HG03354 (cell line): ENCODE measurements around the gene TCL1B.
A peak's percentile ranks its signal among the peaks of the same experiment; 100 is the strongest.
"Not testable (repeated sequence)": the region's sequence is repeated elsewhere in the genome, so short reads cannot be mapped to it uniquely, and the experiment has no call there.

Source experiments
- ATAC-seq: cut with Tn5 transposase; IDR thresholded peaks from one replicate; pipeline ENCODE4 v1.9.1; 2021; ENCODE audit warnings: mild to moderate bottlenecking; ENCODE audit not compliant: unreplicated experiment, poor library complexity, severe bottlenecking

TCL1B gene

DNA sequence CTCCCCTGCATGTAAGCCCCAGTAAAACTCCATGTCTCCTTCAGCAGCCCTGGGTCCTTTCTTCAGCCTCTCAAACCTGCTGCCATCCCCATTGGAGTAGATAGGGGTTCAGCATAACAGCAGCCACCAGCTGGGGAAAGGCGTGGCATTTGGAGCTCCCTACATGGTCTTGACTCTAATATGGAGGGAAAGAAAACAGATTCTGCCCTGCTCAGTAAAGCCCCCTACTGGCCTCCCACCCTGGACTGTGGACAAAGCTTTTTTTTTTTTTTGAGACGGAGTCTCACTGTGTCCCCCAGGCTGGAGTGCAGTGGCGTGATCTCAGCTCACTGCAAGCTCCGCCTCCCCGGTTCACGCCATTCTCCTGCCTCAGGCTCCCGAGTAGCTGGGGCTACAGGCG lies 20.7 kb upstream of the TCL1B start:
- ATAC-seq: not testable (repeated sequence)

- ATAC-seq: no peak
These were observed 19.8 kb upstream of the TCL1B start for GRCh38 chr14:95666450-95666849.

DNA sequence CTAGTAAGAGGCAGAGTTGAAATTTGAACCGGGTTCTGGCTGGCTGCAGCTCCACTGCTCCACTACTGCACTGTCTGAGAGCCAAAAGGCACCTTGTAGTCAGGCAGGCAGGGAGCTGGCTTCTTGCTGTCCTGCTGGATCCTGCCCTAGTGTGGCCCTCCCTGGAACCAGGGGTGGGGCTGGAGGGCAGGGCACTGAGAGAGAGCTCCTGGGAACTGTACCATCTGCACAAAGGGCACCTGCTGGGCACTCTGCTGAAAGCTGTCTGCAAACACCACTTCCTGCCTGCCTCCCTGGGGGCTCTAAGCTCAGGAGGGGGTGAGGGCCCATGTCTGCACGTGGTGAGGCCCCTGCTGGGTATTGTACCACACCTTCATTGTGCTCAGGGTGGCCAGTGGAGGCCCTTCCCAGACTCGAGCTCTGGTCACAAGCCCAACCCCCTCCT lies 19.0 kb upstream of the TCL1B start:
- no peak for ATAC-seq

DNA sequence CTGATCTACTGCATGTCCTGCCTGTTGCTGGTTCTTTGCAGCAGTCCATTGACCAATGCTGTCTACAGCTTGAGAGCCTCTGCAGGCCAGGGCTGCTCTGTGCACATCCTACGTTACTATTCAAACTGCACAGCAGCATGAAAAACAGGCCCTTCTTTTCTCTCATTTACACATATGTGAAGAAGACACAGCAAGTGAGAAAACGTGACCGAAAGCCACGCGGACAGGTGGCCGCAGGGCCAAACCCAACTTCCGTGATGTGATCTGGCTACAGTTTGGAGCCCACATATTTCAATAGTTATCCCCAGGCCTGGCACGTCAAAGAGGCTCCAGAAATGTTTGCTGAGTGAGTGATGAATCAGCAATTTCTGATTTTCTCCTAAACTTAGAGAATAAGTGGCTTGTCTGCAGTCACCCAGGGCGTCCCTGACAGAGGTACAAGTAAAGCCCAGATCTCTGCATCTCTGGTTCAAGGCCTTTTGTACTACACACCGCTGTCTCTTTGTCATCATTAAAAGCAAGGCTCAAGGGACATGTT lies 17.9 kb upstream of the TCL1B start:
- ATAC-seq: peak; percentile 45

DNA sequence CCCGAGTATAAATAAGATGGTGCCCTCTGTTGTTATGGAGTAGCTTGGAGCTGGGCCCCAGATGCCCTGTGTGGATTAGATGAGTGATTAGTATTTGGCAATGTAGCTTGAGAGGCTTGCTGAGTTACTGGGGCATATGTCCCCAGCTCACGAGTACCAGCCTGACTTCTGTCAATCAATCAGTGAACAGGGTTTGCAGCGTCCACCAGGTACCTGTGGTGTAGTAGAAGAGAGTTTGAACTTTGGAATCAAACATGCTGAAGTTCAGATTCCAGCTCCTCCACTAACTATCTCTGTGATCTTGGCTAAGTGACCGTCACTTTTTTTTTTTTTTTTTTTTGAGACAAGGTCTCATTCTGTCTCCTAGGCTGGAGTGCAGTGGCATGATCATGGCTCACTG lies 11.6 kb upstream of the TCL1B start:
- no peak for ATAC-seq

GRCh38 chr14:95675486-95675885 lies 10.7 kb upstream of the TCL1B start:
- ATAC-seq: no peak

DNA sequence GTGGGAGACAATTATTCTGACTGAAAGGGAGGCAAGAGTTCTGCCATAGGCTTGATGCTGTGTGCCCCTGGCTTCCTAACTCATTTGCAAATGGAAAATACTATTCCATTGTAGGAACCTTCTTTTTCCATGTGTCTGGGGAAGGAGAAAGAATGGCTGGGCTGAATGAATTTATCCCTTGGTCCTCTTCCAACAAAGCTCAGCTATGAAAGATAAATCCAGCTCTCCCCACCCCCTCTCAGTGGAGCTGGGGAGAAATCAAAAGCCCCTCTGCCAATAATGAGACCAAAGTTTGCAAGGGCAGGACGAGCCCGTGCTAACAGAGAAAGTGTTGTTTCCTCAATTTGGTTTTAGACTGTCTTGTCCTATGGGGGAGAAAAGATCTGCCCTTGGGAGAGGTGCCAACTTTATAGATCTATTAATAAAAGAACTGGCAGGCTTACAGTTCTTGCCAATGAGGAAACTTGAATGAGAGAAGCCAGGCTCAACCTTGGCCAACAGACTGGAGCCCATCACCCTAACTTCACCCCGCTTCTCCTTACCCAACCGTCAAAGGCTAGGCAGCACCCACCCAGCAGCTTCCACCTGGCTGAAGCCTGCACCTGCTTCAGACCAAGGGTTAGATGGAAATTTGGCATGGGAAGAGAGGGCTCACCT lies 8.9 kb upstream of the TCL1B start:
- ATAC-seq: no peak

- ATAC-seq: no peak
These were observed 6.9 kb upstream of the TCL1B start for GRCh38 chr14:95679148-95679815.

DNA sequence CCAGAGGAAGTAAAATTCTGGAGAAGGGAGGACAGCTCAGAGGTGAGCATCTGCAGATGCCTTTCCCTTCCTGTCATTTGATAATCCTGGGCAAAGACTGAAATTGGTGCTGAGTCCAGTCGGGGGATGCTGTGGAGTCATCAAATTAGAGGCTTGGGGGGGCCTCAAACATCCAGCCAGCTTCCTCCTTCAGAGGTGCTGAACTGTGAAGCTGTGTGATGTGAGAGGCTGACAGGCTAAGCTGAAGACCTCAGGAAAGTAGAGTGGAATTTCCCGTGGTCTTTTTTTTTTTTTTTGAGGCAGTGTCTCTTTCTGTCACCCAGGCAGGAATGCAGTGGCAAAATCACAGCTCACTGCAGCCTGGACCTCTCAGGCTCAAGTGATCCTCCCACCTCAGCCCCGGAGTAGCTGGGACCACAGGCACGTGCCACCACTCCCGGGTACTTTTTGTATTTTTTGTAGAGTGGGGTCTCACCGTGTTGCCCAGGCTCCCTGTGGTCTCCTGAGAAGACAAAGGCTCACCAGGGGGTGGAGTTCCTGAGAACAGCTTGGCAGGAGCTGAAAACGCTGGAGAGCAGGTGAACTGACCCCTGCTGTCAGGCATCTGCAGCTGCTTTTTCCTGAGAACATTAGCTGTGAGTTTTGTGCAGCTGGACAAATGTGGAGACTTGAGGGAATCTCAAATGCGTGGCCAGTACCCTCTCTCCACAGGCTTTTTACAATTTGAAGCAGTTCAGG lies 6.1 kb upstream of the TCL1B start:
- ATAC-seq: no peak

DNA sequence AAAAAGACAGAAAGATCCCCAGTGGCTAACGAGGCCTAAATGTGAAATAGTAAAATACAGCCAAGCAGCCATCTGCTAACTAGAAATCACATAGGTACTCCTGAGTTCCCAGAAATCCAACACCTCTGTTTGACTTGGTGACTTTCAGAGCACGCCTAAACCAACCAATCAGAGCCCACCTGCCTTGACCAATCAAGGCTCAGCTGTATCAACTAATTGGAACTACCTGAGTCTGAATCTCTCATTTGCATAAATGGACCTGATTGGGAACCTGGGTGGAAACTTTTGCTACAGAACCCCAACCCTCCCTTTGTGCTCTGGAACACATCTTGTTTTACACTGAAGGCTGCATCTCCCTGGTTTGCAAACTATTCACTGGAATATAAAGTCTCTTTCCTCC lies 5.1 kb upstream of the TCL1B start:
- ATAC-seq: no peak

DNA sequence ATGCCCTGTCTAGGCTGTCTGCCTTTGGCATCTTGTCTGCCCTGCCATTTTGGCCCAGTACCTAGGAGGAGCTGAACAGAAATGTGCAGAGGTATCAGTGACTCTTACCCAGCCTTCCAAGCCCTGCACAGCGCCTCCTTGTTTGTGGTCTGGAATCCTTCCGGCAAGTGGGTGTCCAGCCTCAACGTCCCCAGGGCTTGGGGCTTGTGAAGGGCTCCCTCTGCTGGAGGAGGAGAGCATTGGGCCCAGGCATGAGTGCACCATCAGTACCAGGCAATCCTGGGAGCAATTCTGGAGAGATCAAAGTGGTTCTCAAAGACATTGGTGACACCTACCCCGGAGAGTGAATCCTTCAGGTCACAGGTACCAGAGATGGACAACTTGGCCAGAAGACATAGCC lies 2.4 kb upstream of the TCL1B start:
- ATAC-seq: no peak

- no peak for ATAC-seq
These were observed 709 bp downstream of the TCL1B start for GRCh38 chr14:95686935-95687334.

- ATAC-seq: no peak
These were observed 3.2 kb downstream of the TCL1B start for GRCh38 chr14:95689441-95689840.

GRCh38 chr14:95690815-95691214 lies 4.6 kb downstream of the TCL1B start:
- ATAC-seq: no peak

DNA sequence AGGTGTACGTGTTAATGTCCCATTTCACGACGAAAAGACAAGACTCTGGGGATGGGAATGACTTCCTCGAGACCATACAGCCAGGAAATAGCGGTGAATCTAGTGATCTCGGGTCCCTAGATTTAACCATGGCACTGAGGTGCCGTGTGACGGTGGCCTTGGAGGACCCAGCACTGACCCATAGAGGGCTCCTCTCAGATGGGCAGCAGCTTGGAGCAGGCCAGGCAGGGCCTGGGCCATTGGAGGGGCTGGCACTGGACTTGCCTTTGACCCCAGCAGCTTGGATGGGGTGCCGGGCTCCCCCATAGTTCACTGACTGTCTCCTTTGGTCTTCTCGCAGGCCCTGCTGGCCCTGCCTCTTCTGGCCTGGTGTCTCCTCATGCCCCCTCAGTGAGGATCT lies 5.4 kb downstream of the TCL1B start:
- no peak for ATAC-seq

DNA sequence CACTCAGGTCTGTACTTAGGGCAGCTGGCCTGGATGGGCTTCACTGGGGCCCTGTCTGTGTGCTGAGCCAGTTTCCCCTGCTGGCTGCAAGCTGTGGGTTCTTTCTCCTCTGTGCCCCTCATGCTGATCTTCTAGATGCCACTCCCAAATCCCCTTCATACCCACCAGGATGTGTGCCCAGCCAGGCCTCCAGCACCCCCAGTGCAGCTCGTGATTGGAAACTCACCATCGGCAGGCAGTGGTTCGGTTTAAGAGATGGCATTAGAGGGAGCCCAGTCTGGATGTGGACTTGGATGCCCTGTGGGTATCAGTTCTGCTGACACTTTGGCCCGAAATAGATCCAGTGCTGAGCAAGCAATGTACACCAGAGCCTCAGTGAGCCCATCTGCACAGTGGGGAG lies 5.9 kb downstream of the TCL1B start:
- ATAC-seq: no peak

DNA sequence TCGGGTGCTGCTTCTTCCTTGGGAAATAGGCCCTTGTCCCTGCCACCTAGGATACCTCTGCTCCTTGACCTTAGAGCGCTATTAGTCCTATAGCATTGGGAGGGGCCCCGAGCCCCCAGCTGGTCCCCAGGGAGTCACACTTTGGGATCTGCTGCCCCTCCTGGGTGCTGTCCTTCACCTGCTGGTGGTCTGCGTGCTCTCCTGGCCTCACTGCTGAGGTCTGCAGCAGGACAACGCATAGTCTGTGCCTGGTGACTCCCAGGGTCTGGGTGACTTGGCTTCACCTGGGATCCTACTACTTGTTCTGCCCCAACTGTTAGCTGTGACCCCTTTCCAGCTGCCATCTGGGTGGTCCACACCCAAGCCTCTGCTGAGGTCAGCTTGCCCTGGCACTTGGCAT lies 8.8 kb downstream of the TCL1B start:
- ATAC-seq: no peak

- ATAC-seq: peak; percentile 42
These were observed 9.7 kb downstream of the TCL1B start for GRCh38 chr14:95695913-95696312.

DNA sequence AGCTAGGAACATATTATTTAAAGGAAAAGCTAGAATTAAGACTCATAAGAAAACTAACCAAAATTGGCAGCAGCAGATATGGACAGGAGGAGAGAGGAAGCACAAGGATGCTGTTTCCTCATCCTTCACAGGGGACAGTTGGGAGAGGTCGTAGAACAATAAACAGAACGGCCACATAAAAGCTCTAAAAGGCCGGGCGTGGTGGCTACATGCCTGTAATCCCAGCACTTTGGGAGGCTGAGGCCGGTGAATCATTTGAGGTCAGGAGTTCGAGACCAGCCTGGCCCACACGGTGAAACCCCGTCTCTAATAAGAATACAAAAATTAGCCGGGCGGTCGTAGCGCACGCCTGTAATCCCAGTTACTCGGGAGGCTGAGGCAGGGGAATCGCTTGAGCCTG lies 10.5 kb downstream of the TCL1B start:
- no peak for ATAC-seq

DNA sequence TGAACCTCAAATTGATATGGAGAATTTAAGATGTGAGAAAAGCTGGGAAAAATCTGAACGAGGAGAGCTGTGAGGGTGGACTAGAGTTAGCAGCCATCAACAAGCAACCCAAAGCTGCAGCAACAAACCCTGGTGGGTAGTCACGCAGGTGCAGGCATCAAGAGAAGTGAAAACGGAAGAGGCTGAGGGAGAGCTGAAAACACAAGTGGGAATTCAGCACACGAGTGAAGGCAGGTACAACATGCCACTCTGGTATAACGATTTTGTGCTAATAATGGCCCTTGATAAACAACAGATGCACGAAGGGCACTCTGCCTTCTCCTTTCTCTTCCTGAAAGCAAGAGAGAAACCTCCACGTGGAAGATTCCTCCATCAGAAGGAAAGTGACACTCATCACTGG lies 11.5 kb downstream of the TCL1B start:
- ATAC-seq: peak; percentile 58

DNA sequence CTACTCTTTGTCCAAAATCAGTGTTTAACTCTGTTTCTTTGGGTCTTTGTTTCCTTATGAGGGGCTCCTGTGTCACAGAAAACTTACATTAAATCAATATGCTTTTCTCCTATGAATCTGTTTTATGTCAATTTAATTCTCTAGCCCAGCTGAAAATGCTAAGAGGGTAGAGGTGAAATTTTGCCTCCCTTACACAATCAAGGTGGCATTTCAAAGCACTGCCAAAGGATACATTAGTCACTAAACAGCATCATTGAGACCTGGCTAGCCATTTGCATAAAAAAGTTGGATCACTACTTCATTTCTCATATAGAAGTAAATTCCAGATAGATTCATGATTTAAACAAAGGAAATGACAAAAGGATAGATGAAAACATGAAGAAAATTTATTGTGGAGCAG lies 12.1 kb downstream of the TCL1B start:
- ATAC-seq: no peak
